ENCODE measurements around the gene KCNAB2.
A peak's percentile ranks its signal among the peaks of the same experiment; 100 is the strongest.

Gene KCNAB2

DNA sequence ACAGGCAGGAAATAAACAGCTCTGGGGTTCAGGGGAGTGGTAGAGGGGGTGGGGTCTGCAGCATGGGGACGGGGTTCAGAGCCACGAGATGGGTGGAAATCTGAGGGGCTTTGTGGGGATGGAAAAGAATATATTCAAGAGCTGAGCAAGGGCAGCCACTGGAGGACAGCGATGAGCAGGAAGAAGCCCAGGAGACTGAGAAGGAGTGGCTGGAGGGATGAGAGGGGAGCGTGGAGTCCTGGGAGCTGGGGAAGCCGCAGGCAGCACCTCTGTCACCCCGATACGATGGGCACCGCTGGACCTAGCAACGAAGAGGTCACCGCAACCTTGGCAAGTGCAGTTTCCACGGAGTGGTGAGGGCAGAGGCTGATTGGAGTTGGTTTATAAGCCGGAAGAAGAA is 10.0 kb upstream of the KCNAB2 start:
- peaks cover 4% of the 10 kb centered on the region for H4K20me1 ChIP-seq (ENCODE audit: control insufficient read depth, insufficient read depth, low read depth, low read length)

DNA sequence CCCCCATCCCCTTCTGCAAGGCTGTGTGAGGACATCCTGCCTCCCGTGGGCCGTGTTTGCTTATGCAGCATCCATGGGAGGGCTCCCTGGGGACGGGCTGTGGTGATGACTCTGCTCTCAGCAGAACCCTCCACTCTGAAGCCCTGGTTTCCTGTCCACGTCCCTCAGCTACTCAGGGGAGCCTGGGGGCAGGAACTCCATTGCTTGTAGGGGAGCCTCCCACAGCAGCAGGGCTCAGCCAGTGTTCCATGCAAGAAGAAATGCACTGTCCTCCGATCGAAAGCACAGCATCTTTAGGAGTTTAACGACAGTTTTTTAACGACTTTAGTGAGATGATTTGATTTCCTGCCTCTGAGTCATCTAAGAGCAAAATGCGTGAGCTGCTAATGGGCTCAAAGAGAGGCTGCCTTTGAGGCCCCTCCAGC is 8.3 kb upstream of the KCNAB2 start:
- Histone ChIP-seq H4K20me1 (ENCODE audit: control insufficient read depth, insufficient read depth, low read depth, low read length) (no peaks in the 10 kb centered on the region), H3K9me3 (ENCODE audit: control insufficient read depth, insufficient read depth, low read length) (no peaks in the 10 kb centered on the region), H3F3A (ENCODE audit: control insufficient read depth, insufficient read depth) (no peaks in the 10 kb centered on the region), H3K4me1 (ENCODE audit: control insufficient read depth, low read length) (peaks cover 9% of the 10 kb centered on the region), H3K27ac (ENCODE audit: low read depth, low read length) (no peak overlapping the region), H3K4me3 (ENCODE audit: low read length) (no peak overlapping the region), H3K27me3 (ENCODE audit: control insufficient read depth, low read length) (no peaks in the 10 kb centered on the region), H3K36me3 (ENCODE audit: control insufficient read depth, low read length) (no peaks in the 10 kb centered on the region), H3K9me2 (replicated peaks; ENCODE audit: control insufficient read depth, low read length) (no peaks in the 10 kb centered on the region), H3K79me2 (ENCODE audit: control insufficient read depth, low read length) (no peaks in the 10 kb centered on the region), H3K4me2 (ENCODE audit: low read length) (peak overlapping the region; percentile 6; the same call in 1 of the 2 replicates)
- no peak for TF ChIP-seq EZH2phosphoT487 (IDR thresholded peaks at IDR 0.05; ENCODE audit: borderline replicate concordance, low read length)

More for the DNA sequence above, 10.0 kb upstream of the KCNAB2 start:
- H3F3A ChIP-seq (ENCODE audit: control insufficient read depth, insufficient read depth): no peaks in the 10 kb centered on the region
- no peaks in the 10 kb centered on the region for H3K9me2 ChIP-seq (replicated peaks; ENCODE audit: control insufficient read depth, low read length)
- H3K27ac ChIP-seq (ENCODE audit: low read depth, low read length): no peak overlapping the region
- no peak overlapping the region for H3K4me2 ChIP-seq (ENCODE audit: low read length)
- no peak overlapping the region for H3K4me3 ChIP-seq (ENCODE audit: low read length)
- TF ChIP-seq, protein P1, sequence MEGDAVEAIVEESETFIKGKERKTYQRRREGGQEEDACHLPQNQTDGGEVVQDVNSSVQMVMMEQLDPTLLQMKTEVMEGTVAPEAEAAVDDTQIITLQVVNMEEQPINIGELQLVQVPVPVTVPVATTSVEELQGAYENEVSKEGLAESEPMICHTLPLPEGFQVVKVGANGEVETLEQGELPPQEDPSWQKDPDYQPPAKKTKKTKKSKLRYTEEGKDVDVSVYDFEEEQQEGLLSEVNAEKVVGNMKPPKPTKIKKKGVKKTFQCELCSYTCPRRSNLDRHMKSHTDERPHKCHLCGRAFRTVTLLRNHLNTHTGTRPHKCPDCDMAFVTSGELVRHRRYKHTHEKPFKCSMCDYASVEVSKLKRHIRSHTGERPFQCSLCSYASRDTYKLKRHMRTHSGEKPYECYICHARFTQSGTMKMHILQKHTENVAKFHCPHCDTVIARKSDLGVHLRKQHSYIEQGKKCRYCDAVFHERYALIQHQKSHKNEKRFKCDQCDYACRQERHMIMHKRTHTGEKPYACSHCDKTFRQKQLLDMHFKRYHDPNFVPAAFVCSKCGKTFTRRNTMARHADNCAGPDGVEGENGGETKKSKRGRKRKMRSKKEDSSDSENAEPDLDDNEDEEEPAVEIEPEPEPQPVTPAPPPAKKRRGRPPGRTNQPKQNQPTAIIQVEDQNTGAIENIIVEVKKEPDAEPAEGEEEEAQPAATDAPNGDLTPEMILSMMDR (IDR thresholded peaks at IDR 0.05; ENCODE audit: low read depth, low read length, poor library complexity, severe bottlenecking): no peak
- TF ChIP-seq EZH2phosphoT487 (IDR thresholded peaks at IDR 0.05; ENCODE audit: borderline replicate concordance, low read length): no peak
- no peaks in the 10 kb centered on the region for H3K36me3 ChIP-seq (ENCODE audit: control insufficient read depth, low read length)
- H3K4me1 ChIP-seq (ENCODE audit: control insufficient read depth, low read length): peaks cover 12% of the 10 kb centered on the region
- H3K79me2 ChIP-seq (ENCODE audit: control insufficient read depth, low read length): no peaks in the 10 kb centered on the region
- no peaks in the 10 kb centered on the region for H3K9me3 ChIP-seq (ENCODE audit: control insufficient read depth, insufficient read depth, low read length)
- no peaks in the 10 kb centered on the region for H3K27me3 ChIP-seq (ENCODE audit: control insufficient read depth, low read length)

DNA sequence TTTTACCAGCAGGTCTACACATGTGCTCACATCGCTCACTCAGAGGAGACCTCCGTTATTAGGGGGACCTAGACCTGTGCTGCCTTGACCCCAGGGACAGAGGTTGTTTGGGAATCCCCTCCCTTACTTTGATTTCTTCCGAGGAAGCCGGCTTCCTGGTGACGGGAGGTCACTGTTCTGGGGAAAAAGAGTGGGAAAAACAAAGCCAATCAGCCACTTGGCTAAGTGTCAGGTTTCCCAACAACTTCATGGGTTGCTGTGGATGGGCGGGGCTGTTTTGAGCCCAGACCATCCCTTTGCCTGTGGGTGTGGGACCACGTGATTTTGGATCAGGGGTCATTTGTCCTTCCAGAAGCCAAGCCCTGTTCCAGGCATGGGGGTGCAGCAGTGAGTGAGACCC is 7.1 kb upstream of the KCNAB2 start:
- Histone ChIP-seq H3F3A (ENCODE audit: control insufficient read depth, insufficient read depth) (no peaks in the 10 kb centered on the region), H4K20me1 (ENCODE audit: control insufficient read depth, insufficient read depth, low read depth, low read length) (no peaks in the 10 kb centered on the region), H3K4me2 (ENCODE audit: low read length) (no peak overlapping the region), H3K4me3 (ENCODE audit: low read length) (no peak overlapping the region), H3K36me3 (ENCODE audit: control insufficient read depth, low read length) (no peaks in the 10 kb centered on the region), H3K27me3 (ENCODE audit: control insufficient read depth, low read length) (no peaks in the 10 kb centered on the region), H3K79me2 (ENCODE audit: control insufficient read depth, low read length) (no peaks in the 10 kb centered on the region), H3K9me3 (ENCODE audit: control insufficient read depth, insufficient read depth, low read length) (no peaks in the 10 kb centered on the region), H3K4me1 (ENCODE audit: control insufficient read depth, low read length) (peaks cover 9% of the 10 kb centered on the region), H3K9me2 (replicated peaks; ENCODE audit: control insufficient read depth, low read length) (no peaks in the 10 kb centered on the region), H3K27ac (ENCODE audit: low read depth, low read length) (no peak overlapping the region)
- TF ChIP-seq, protein P1 (IDR thresholded peaks at IDR 0.05; ENCODE audit: low read depth, low read length, poor library complexity, severe bottlenecking): no peak
- no peak for TF ChIP-seq EZH2phosphoT487 (IDR thresholded peaks at IDR 0.05; ENCODE audit: borderline replicate concordance, low read length)

DNA sequence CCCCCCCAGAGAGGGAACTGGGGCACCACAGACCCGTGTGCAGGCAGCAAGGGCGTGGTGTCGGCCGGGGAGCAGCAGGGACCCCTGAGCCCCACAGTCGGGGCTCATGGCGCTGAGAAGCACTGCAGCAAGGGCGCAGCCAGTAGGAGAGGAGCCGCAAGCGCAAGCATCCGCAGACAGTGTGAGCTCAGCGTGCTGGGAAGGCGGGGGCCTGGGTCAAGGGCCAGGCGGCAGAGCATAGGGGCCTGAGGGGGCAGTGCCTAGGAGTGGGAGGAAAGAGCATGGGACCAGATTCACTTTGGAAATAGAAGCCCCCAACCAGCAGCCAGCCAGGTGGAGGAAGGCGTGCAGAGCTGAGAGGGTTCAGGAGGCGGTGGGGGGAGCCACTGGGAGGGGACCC is 6.7 kb upstream of the KCNAB2 start:
- Histone ChIP-seq H3K4me2 (ENCODE audit: low read length) (no peak overlapping the region), H4K20me1 (ENCODE audit: control insufficient read depth, insufficient read depth, low read depth, low read length) (no peaks in the 10 kb centered on the region), H3K9me2 (replicated peaks; ENCODE audit: control insufficient read depth, low read length) (no peaks in the 10 kb centered on the region)

More for the DNA sequence above, 6.7 kb upstream of the KCNAB2 start:
- Histone ChIP-seq H3F3A (ENCODE audit: control insufficient read depth, insufficient read depth) (no peaks in the 10 kb centered on the region), H3K27me3 (ENCODE audit: control insufficient read depth, low read length) (no peaks in the 10 kb centered on the region), H3K79me2 (ENCODE audit: control insufficient read depth, low read length) (no peaks in the 10 kb centered on the region), H3K36me3 (ENCODE audit: control insufficient read depth, low read length) (no peaks in the 10 kb centered on the region), H3K27ac (ENCODE audit: low read depth, low read length) (no peak overlapping the region), H3K4me1 (ENCODE audit: control insufficient read depth, low read length) (peaks cover 9% of the 10 kb centered on the region), H3K4me3 (ENCODE audit: low read length) (no peak overlapping the region), H3K9me3 (ENCODE audit: control insufficient read depth, insufficient read depth, low read length) (no peaks in the 10 kb centered on the region)
- TF ChIP-seq, protein P1 (IDR thresholded peaks at IDR 0.05; ENCODE audit: low read depth, low read length, poor library complexity, severe bottlenecking): no peak
- TF ChIP-seq EZH2phosphoT487 (IDR thresholded peaks at IDR 0.05; ENCODE audit: borderline replicate concordance, low read length): no peak
